Calu3 (cell line): Measurements from ENCODE around the gene FGF3. TPM values are rescaled to one million over a fixed set of nuclear protein-coding genes. Genes with fewer than 3 reads are reported as not detected.

ENCODE experiments used
- BruUV-seq: library from RNA; stranded (reverse); fragments of 400-500 nt; replicated peaks from 2 replicates; lab custom pipeline; 2021; lab: Mats Ljungman, UMichigan
- CTCF ChIA-PET: fragments of 300-600 bp; sonication (Branson Sonifier 250); formaldehyde crosslinking; loops from one replicate; lab custom pipeline; 2022; ENCODE audit warnings: antibody characterized with exemption; lab: Charles Lee
- DNase-seq: peaks from one replicate; pipeline ENCODE4 v3.0.0; 2022
- H3K27ac Mint-ChIP-seq: one replicate; pipeline ENCODE4 v1.8.0; 2022; ENCODE audit warnings: mixed read lengths; ENCODE audit not compliant: unreplicated experiment
- H3K27me3 Mint-ChIP-seq: one replicate; pipeline ENCODE4 v1.8.0; 2022; ENCODE audit warnings: mixed read lengths; ENCODE audit not compliant: unreplicated experiment
- H3K36me3 Mint-ChIP-seq: one replicate; pipeline ENCODE4 v1.8.0; 2022; ENCODE audit warnings: mild to moderate bottlenecking, moderate library complexity, mixed read lengths; ENCODE audit not compliant: insufficient read depth, unreplicated experiment
- H3K4me1 Mint-ChIP-seq: one replicate; pipeline ENCODE4 v1.8.0; 2022; ENCODE audit warnings: mild to moderate bottlenecking, low read depth, mixed read lengths; ENCODE audit not compliant: unreplicated experiment
- H3K4me3 Mint-ChIP-seq: one replicate; pipeline ENCODE4 v1.8.0; 2022; ENCODE audit warnings: mild to moderate bottlenecking, low read depth, moderate library complexity, mixed read lengths; ENCODE audit not compliant: unreplicated experiment
- H3K9me3 Mint-ChIP-seq: one replicate; pipeline ENCODE4 v1.8.0; 2022; ENCODE audit warnings: low read depth, mixed read lengths; ENCODE audit not compliant: unreplicated experiment
- intact Hi-C: fragments of 100-400 bp; cut with micrococcal nuclease; formaldehyde crosslinking; loops from one replicate; pipeline ENCODE4 v1.10.0; 2022; ENCODE audit not compliant: unreplicated experiment
- total RNA-seq: library from RNA; stranded (reverse); gene quantifications from 2 replicates; pipeline ENCODE4 v1.2.3, GENCODE V29; 2022
- TF ChIP-seq, protein P1 (sequence below): fragments of 200-600 bp; IDR thresholded peaks from one replicate; pipeline ENCODE4 v1.8.0; 2022; ENCODE audit warnings: antibody characterized with exemption; ENCODE audit not compliant: unreplicated experiment

Gene FGF3
- total RNA-seq, 1 experiment from 2014 or later: not detected

DNA sequence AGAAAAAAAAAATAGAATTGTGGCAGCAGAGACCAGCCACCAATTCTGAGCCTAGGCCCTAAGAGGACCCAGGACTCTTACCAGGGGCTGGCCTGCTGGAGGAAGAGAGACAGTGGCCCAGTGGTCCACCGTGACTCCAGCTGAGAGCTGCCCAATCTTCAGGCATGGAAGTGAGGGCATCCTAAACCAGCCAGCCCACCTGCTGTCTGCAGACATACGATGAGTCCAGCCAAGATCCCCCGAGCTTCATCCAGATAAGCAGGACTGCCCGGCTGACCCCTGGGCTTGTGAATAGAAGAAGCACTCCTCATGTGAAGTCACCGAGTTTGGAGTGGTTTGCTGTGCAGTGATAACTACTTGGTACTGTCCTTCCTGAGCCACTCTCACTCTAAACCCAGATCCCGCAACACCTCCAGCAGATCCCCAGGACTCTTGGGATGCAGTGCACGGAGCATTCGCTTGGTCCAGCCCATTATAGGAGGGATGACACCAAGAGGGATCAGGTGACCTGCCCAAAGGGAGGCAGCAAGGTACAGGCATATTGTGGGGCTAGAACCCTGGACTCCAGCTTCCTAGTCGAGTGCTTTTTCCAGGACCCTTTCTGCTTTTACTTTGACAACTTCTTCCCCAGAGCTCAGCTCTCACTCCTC, 41.7 kb upstream of the FGF3 start:
- BruUV-seq: no TSS peak
- Mint-ChIP-seq H3K4me1 (peaks cover 16% of the 10 kb centered on the region), H3K4me3 (no peak overlapping the region), H3K27me3 (peaks cover 24% of the 10 kb centered on the region), H3K36me3 (peaks cover 4% of the 10 kb centered on the region), H3K27ac (no peak overlapping the region), H3K9me3 (no peaks in the 10 kb centered on the region)
- TF ChIP-seq, protein P1, sequence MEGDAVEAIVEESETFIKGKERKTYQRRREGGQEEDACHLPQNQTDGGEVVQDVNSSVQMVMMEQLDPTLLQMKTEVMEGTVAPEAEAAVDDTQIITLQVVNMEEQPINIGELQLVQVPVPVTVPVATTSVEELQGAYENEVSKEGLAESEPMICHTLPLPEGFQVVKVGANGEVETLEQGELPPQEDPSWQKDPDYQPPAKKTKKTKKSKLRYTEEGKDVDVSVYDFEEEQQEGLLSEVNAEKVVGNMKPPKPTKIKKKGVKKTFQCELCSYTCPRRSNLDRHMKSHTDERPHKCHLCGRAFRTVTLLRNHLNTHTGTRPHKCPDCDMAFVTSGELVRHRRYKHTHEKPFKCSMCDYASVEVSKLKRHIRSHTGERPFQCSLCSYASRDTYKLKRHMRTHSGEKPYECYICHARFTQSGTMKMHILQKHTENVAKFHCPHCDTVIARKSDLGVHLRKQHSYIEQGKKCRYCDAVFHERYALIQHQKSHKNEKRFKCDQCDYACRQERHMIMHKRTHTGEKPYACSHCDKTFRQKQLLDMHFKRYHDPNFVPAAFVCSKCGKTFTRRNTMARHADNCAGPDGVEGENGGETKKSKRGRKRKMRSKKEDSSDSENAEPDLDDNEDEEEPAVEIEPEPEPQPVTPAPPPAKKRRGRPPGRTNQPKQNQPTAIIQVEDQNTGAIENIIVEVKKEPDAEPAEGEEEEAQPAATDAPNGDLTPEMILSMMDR: no peak
- intact Hi-C loops: no loop called here
- CTCF ChIA-PET: no interaction called here
- no peak for DNase-seq

DNA sequence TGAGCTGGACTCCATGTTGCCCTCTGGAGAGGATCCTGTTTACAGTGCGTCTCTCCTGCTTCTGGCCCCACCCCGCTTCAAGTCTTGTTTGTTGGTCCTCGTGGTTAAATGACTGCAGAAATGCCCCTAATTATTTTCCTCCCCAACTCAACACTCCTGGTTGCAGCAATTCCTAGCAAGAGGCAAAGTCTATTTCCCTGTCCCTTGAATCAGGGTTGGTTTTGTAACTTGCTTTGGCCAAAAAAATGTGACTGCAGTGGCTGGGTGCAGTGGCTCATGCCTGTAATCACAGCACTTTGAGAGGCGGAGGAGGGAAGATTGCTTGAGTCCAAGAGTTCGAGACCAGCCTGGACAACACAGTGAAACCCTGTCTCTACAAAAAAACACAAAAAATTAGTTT, 41.0 kb upstream of the FGF3 start:
- intact Hi-C loops: no loop called here
- CTCF ChIA-PET: no interaction called here
- Mint-ChIP-seq H3K4me1 (peaks cover 19% of the 10 kb centered on the region), H3K27ac (no peak overlapping the region), H3K9me3 (no peaks in the 10 kb centered on the region), H3K4me3 (no peak overlapping the region), H3K27me3 (peaks cover 24% of the 10 kb centered on the region), H3K36me3 (peaks cover 4% of the 10 kb centered on the region)
- no peak for DNase-seq
- no TSS peak for BruUV-seq
- TF ChIP-seq, protein P1: no peak

DNA sequence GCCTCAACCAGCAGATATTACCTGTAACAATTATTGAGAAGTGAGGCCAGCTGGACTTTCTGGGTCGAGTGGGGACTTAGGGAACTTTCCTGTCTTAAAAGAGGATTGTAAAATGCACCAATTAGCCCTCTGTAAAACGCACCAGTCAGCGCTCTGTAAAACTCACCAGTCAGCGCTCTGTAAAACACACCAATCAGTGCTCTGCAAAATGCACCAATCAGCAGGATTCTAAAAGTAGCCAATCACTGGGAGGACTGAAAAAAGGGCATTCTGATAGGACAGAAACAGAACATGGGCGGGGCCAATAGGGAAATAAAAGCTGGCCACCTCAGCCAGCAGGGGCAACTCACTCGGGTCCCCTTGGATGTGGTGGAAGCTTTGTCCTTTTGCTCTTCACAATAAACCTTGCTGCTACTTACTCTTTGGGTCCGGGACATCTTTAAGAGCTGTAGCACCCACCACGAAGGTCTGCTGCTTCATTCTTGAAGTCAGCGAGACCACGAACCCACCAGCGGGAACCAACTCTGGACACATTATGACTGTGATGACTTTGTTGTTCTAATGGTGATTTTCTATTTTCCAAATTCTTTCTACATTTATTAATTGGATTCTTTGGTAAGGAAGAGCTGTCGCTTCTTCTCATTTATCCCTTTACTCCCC, 40.2 kb upstream of the FGF3 start:
- no peak overlapping the region for H3K27ac Mint-ChIP-seq
- DNase-seq: no peak
- H3K4me1 Mint-ChIP-seq: peaks cover 19% of the 10 kb centered on the region
- no peaks in the 10 kb centered on the region for H3K9me3 Mint-ChIP-seq
- TF ChIP-seq, protein P1: no peak
- BruUV-seq: no TSS peak
- CTCF ChIA-PET: no interaction called here
- no peak overlapping the region for H3K4me3 Mint-ChIP-seq
- H3K36me3 Mint-ChIP-seq: no peaks in the 10 kb centered on the region
- intact Hi-C loops: no loop called here
- H3K27me3 Mint-ChIP-seq: peaks cover 17% of the 10 kb centered on the region

DNA sequence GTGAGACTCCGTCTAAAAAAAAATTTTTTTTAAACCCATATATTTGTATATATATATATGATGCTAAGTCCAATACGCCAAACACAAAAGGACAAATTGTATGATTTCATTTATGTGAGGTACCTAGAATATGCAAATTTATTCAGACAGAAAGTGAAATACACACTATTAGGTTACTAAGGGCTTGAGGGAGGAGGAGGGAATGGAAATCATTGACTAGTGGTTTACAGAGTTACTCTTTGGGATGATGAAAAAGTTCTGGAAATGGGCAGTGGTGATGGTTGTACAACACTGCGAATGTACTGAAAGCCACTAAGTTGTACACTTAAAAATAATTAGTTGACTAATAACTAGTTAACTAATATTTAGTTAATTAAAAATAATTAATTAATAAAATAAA, 36.2 kb upstream of the FGF3 start:
- intact Hi-C loops: no loop called here
- no peak overlapping the region for H3K4me3 Mint-ChIP-seq
- CTCF ChIA-PET: interaction anchor here (0.6 kb wide), 1 partner anchor 160 kb away, joined by 3 read pairs; no protein-coding TSS in a partner anchor
- DNase-seq: no peak
- H3K27ac Mint-ChIP-seq: no peak overlapping the region
- H3K27me3 Mint-ChIP-seq: peaks cover 9% of the 10 kb centered on the region
- TF ChIP-seq, protein P1: no peak
- H3K9me3 Mint-ChIP-seq: peaks cover 4% of the 10 kb centered on the region
- peaks cover 19% of the 10 kb centered on the region for H3K4me1 Mint-ChIP-seq
- peaks cover 5% of the 10 kb centered on the region for H3K36me3 Mint-ChIP-seq
- no TSS peak for BruUV-seq
